H1 (cell line): ENCODE data around the gene DNAH10. TPM values are rescaled to one million over a fixed set of nuclear protein-coding genes. Genes with fewer than 3 reads are reported as not detected.

Experiments
- CTCF ChIA-PET: fragments of 300-600 bp; sonication (Branson Sonifier 250); formaldehyde crosslinking; loops from one replicate; lab custom pipeline; 2021; ENCODE audit not compliant: partially characterized antibody; lab: Charles Lee
- POLR2A ChIA-PET: fragments of 300-600 bp; sonication (Branson Sonifier 250); formaldehyde crosslinking; loops from one replicate; lab custom pipeline; 2021; ENCODE audit warnings: inconsistent platforms; ENCODE audit not compliant: partially characterized antibody; lab: Charles Lee
- DNase-seq, 2 experiments: peaks; one replicate each; pipeline versions ENCODE4 v3.0.0 to v3.0.0-alpha.2; 2010 to 2022; ENCODE audit warnings: low spot score in 2 of 2, low read depth in 1 of 2, mixed read lengths in 1 of 2
- FAIRE-seq: peaks from 2 replicates; lab custom pipeline; 2011; peaks lifted over from hg19 to GRCh38; lab: Jason Lieb, UNC
- H2AFZ ChIP-seq: 2 replicates; pipeline ENCODE4 v1.8.1; 2012; ENCODE audit warnings: low read length, inconsistent platforms
- H2AK5ac ChIP-seq: 2 replicates; pipeline ENCODE4 v1.6.1; 2013; ENCODE audit warnings: low read depth, low read length
- H2BK120ac ChIP-seq: replicated peaks from 2 replicates; pipeline ENCODE3; 2013; ENCODE audit warnings: low read depth, low read length, inconsistent platforms
- H2BK12ac ChIP-seq: 2 replicates; pipeline ENCODE4 v1.6.1; 2013; ENCODE audit warnings: low read depth, low read length
- H2BK15ac ChIP-seq: 2 replicates; pipeline ENCODE4 v1.6.1; 2013; ENCODE audit warnings: low read length
- H2BK20ac ChIP-seq: 2 replicates; pipeline ENCODE4 v1.6.1; 2013; ENCODE audit warnings: low read length
- H2BK5ac ChIP-seq: 2 replicates; pipeline ENCODE4 v1.6.1; 2013; ENCODE audit warnings: low read depth, low read length
- H3K14ac ChIP-seq: 2 replicates; pipeline ENCODE4 v1.6.1; 2013; ENCODE audit warnings: inconsistent platforms; ENCODE audit not compliant: insufficient read length
- H3K18ac ChIP-seq: 2 replicates; pipeline ENCODE4 v1.6.1; 2013; ENCODE audit warnings: low read length; ENCODE audit errors: extremely low read depth
- H3K23ac ChIP-seq: 2 replicates; pipeline ENCODE4 v1.6.1; 2013; ENCODE audit warnings: inconsistent platforms; ENCODE audit not compliant: insufficient read length
- H3K23me2 ChIP-seq: 2 replicates; pipeline ENCODE4 v1.6.1; 2013; ENCODE audit warnings: low read depth, low read length
- H3K27ac ChIP-seq: 2 replicates; pipeline ENCODE4 v1.6.1; 2011; ENCODE audit warnings: low read depth, low read length, inconsistent platforms
- H3K27me3 ChIP-seq, 4 experiments: replicated peaks in 1 of 4; 1 replicate in 1 of 4; 2 replicates in 3 of 4; pipeline versions ENCODE4 v1.6.1 to v1.8.1; 2011 to 2013; ENCODE audit warnings: low read length in 3 of 4, mild to moderate bottlenecking in 3 of 4, inconsistent platforms in 2 of 4, mixed read lengths in 2 of 4, moderate library complexity in 1 of 4; ENCODE audit not compliant: control insufficient read depth in 3 of 4, insufficient read depth in 3 of 4; ENCODE audit errors: extremely low read depth in 1 of 4
- H3K36me3 ChIP-seq, 4 experiments: 2 replicates each; pipeline versions ENCODE4 v1.6.1 to v1.8.1; 2011 to 2013; ENCODE audit warnings: mild to moderate bottlenecking in 4 of 4, low read length in 3 of 4, moderate library complexity in 2 of 4, control low read depth in 1 of 4, inconsistent platforms in 1 of 4; ENCODE audit not compliant: insufficient read depth in 4 of 4, control insufficient read depth in 2 of 4
- H3K4ac ChIP-seq: replicated peaks from 2 replicates; pipeline ENCODE3; 2013; ENCODE audit warnings: low read length, low read depth, mixed read lengths, inconsistent platforms; ENCODE audit not compliant: insufficient read length
- H3K4me1 ChIP-seq, 4 experiments: replicated peaks in 1 of 4; 1 replicate in 1 of 4; 2 replicates in 3 of 4; pipeline versions ENCODE4 v1.6.1 to v1.8.1; 2011 to 2013; ENCODE audit warnings: low read length in 3 of 4, inconsistent platforms in 2 of 4, mixed read lengths in 1 of 4; ENCODE audit not compliant: insufficient read depth in 4 of 4, control insufficient read depth in 3 of 4
- H3K4me2 ChIP-seq, 2 experiments: 2 replicates each; pipeline versions ENCODE4 v1.6.1 to v1.8.1; 2011 to 2013; ENCODE audit warnings: low read depth in 2 of 2, low read length in 2 of 2, control low read depth in 1 of 2, inconsistent platforms in 1 of 2, mild to moderate bottlenecking in 1 of 2; ENCODE audit not compliant: insufficient read depth in 1 of 2
- H3K4me3 ChIP-seq, 4 experiments: fragments of 200-600, 300-600 bp in 1 of 4; sonication (generic), shearing (Covaris generic), sonication (Bioruptor Twin) in 1 of 4; 2 replicates each; pipeline versions ENCODE4 v1.5.1 to v1.8.1; 2011 to 2016; ENCODE audit warnings: low read length in 4 of 4, low read depth in 3 of 4, control low read depth in 2 of 4, inconsistent platforms in 2 of 4, mild to moderate bottlenecking in 2 of 4, mixed read lengths in 1 of 4, moderate library complexity in 1 of 4; ENCODE audit not compliant: insufficient read depth in 2 of 4; ENCODE audit errors: extremely low read depth in 1 of 4
- H3K56ac ChIP-seq: replicated peaks from 2 replicates; pipeline ENCODE3; 2013; ENCODE audit warnings: low read depth, mild to moderate bottlenecking, mixed read lengths, low read length, inconsistent platforms; ENCODE audit not compliant: insufficient read length
- H3K79me1 ChIP-seq: 2 replicates; pipeline ENCODE4 v1.6.1; 2013; ENCODE audit warnings: low read depth, low read length, control low read depth
- H3K79me2 ChIP-seq, 2 experiments: 2 replicates each; pipeline versions ENCODE4 v1.6.1 to v1.8.1; 2012 to 2013; ENCODE audit warnings: low read length in 2 of 2, mild to moderate bottlenecking in 2 of 2, inconsistent platforms in 1 of 2; ENCODE audit not compliant: insufficient read depth in 2 of 2, control insufficient read depth in 1 of 2
- H3K9ac ChIP-seq, 4 experiments: replicated peaks in 1 of 4; 1 replicate in 1 of 4; 2 replicates in 3 of 4; pipeline versions ENCODE4 v1.6.1 to v1.8.1; 2011 to 2013; ENCODE audit warnings: low read depth in 3 of 4, low read length in 3 of 4, control low read depth in 2 of 4, mild to moderate bottlenecking in 2 of 4, moderate library complexity in 2 of 4, inconsistent platforms in 1 of 4; ENCODE audit errors: extremely low read depth in 1 of 4
- H3K9me3 ChIP-seq, 2 experiments: 2 replicates each; pipeline versions ENCODE4 v1.6.1 to v1.8.1; 2012 to 2013; ENCODE audit warnings: mild to moderate bottlenecking in 2 of 2, moderate library complexity in 2 of 2, control low read depth in 1 of 2, inconsistent platforms in 1 of 2, low read depth in 1 of 2, low read length in 1 of 2, mixed read lengths in 1 of 2; ENCODE audit not compliant: insufficient read depth in 2 of 2
- H4K20me1 ChIP-seq, 2 experiments: replicated peaks in 1 of 2; 2 replicates each; pipeline versions ENCODE3 to v1.8.1; 2011 to 2013; ENCODE audit warnings: inconsistent platforms in 2 of 2, low read length in 2 of 2, mild to moderate bottlenecking in 1 of 2; ENCODE audit not compliant: insufficient read depth in 2 of 2, control insufficient read depth in 1 of 2
- H4K5ac ChIP-seq: 2 replicates; pipeline ENCODE4 v1.6.1; 2013; ENCODE audit warnings: low read length, low read depth, mixed read lengths, inconsistent platforms; ENCODE audit not compliant: insufficient read length
- H4K8ac ChIP-seq: 2 replicates; pipeline ENCODE4 v1.8.0; 2013; ENCODE audit warnings: mild to moderate bottlenecking, moderate library complexity, low read length, inconsistent platforms; ENCODE audit not compliant: insufficient read depth; ENCODE audit errors: extremely low read depth
- H4K91ac ChIP-seq: replicated peaks from 2 replicates; pipeline ENCODE3; 2013; ENCODE audit warnings: low read length, mixed read lengths, inconsistent platforms; ENCODE audit not compliant: insufficient read length
- CBX8 ChIP-seq: fragments of 300-800, 300-1000 bp; sonication (generic); IDR thresholded peaks from 2 replicates; pipeline ENCODE4 v1.7.1; 2016; ENCODE audit warnings: low read depth, low read length, borderline replicate concordance
- RXRA ChIP-seq: IDR thresholded peaks from 2 replicates; pipeline ENCODE4 v1.6.1; 2011; ENCODE audit warnings: low read depth, mild to moderate bottlenecking, low read length, moderate library complexity; ENCODE audit not compliant: insufficient read depth
- WGBS, 2 experiments: shearing (Covaris generic) in 1 of 2; methylation state at CpG; one replicate each; pipeline versions ENCODE4 v1.1.6 to v1.1.7; 2013 to 2015; ENCODE audit warnings: low lambda C conversion rate in 2 of 2, mixed read lengths in 2 of 2, inconsistent platforms in 1 of 2, low coverage in 1 of 2, missing lambda C conversion rate in 1 of 2; ENCODE audit not compliant: insufficient replicate concordance in 2 of 2, insufficient coverage in 1 of 2, insufficient read length in 1 of 2; ENCODE audit errors: extremely low coverage in 1 of 2, missing lambda C conversion rate in 1 of 2; 5-methylcytosine and 5-hydroxymethylcytosine counted together
- polyA plus RNA-seq, 7 experiments: library from polyadenylated mRNA; depleted of rRNA in 3 of 7; stranded (reverse) in 5 of 7; unstranded in 2 of 7; fragments of >200 nt in 5 of 7; fragments of 200-250 nt in 2 of 7; gene quantifications; 1 replicate in 5 of 7; 2 replicates in 1 of 7; 4 replicates in 1 of 7; pipeline versions ENCODE4 v1.2.1 to v1.2.3, GENCODE V29; 2011 to 2013; ENCODE audit warnings: missing spikeins in 2 of 7, mixed read lengths in 2 of 7
- total RNA-seq: library from RNA; stranded (reverse); fragmentation: NEBNext Ultra II Directional; extraction: Animal tissue kit (Norgen Biotek cat#: 25700); gene quantifications from 2 replicates; pipeline ENCODE4 v1.2.1, GENCODE V29; 2021

The DNAH10 gene
- total and polyA plus RNA-seq, 2 of the 8 experiments (the other 6 are each of a cell fraction or from before 2014, with no cell fraction given) = 0.02 to 0.24 TPM

DNA sequence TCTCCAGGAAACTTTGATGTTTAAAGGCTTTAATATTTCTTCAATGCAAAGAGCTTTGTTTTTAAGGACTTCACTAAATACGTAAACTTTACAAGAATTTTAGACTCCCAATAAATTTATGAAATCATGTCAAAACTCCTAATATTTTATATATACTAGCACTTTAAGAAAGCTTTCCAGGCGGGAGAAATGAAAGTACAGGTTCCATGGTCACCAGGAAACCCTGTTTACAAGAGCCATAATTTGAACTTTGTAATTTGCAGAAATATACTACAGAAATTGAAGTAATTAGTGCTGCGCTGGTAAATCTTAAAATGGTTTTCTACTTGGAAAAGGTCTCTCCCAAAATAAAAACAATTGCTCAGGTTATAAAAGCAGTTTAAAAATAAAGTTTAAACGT, 201.7 kb downstream of the DNAH10 start:
- Histone ChIP-seq H4K8ac (no peak overlapping the region), H3K36me3 (0 out of 8 replicates have a peak, but pooled peaks cover 0 to 2% (median 0%) of the 10 kb centered on the region in 4 experiments), H3K18ac (no peak overlapping the region), H2BK120ac (no peak overlapping the region), H3K23me2 (no peaks in the 10 kb centered on the region), H3K27ac (no peak overlapping the region), H3K4me2 (no peak overlapping the region), H4K5ac (no peak overlapping the region), H2BK20ac (no peak overlapping the region), H3K4me3 (no peak overlapping the region), H2BK5ac (no peak overlapping the region), H2AFZ (no peak overlapping the region), H3K56ac (no peak overlapping the region), H2BK15ac (no peak overlapping the region), H3K9me3 (no peaks in the 10 kb centered on the region), H3K9ac (no peak overlapping the region), H4K20me1 (peaks cover 2 to 17% of the 10 kb centered on the region in 2 experiments), H3K27me3 (peaks cover 52 to 84% (median 75%) of the 10 kb centered on the region in 4 experiments), H3K4ac (no peak overlapping the region), H3K23ac (no peak overlapping the region), H3K4me1 (no peaks in the 10 kb centered on the region), H3K79me1 (no peaks in the 10 kb centered on the region), H4K91ac (no peak overlapping the region), H3K14ac (no peak overlapping the region), H3K79me2 (no peaks in the 10 kb centered on the region), H2AK5ac (no peak overlapping the region), H2BK12ac (no peak overlapping the region)
- WGBS, 2 experiments = 69% methylated on average over 4 of the region's 4 CpGs; no CpG with 5 or more reads in 1 of the 2 experiments
- DNase-seq = no peak
- ChIA-PET CTCF (interaction anchor here (1.1 to 1.8 kb wide), 3 partner anchors 9 to 25 kb away, joined by 3 to 5 read pairs (median 4); no protein-coding TSS in a partner anchor), POLR2A (no interaction called here)
- TF ChIP-seq RXRA (no peak), CBX8 (no peak)
- FAIRE-seq = no peak
